A549 (cell line): Measurements from ENCODE around the gene CAND2. TPM values are rescaled to one million over a fixed set of nuclear protein-coding genes. Genes with fewer than 3 reads are reported as not detected.

Source experiments
- ATAC-seq, 2 experiments: fragments of 200-7000 bp in 1 of 2; fragments of >200 bp in 1 of 2; cut with Nextera tagmentation in 1 of 2; cut with Tn5 transposase in 1 of 2; 3 replicates each; pipeline versions ENCODE4 v1.8.0 to v1.9.1; 2018 to 2020; ENCODE audit warnings: mild to moderate bottlenecking in 1 of 2, moderate library complexity in 1 of 2
- CTCF ChIA-PET: fragments of 300-600 bp; sonication (Branson Sonifier 250); formaldehyde crosslinking; extraction: SDS; loops from one replicate; lab custom pipeline; 2021; ENCODE audit warnings: antibody characterized with exemption, inconsistent platforms; lab: Yijun Ruan, JAX
- POLR2A ChIA-PET: fragments of 350-600 bp; formaldehyde crosslinking; extraction: SDS; loops from one replicate; lab custom pipeline; 2021; ENCODE audit warnings: antibody characterized with exemption, inconsistent platforms; lab: Yijun Ruan, JAX
- DNase-seq, 2 experiments: peaks; one replicate each; pipeline versions ENCODE4 v3.0.0 to v3.0.0-alpha.2; 2011 to 2016; ENCODE audit warnings: low read depth in 1 of 2, low spot score in 1 of 2
- FAIRE-seq: peaks from 2 replicates; lab custom pipeline; 2011; peaks lifted over from hg19 to GRCh38; lab: Jason Lieb, UNC
- H3K27ac ChIP-seq, 2 experiments: fragments of >200 bp; sonication (Bioruptor Twin); formaldehyde crosslinking; 3 replicates each; pipeline ENCODE4 v1.5.1; 2016 to 2017
- H3K4me1 ChIP-seq: fragments of >200 bp; sonication (Bioruptor Twin); formaldehyde crosslinking; 3 replicates; pipeline ENCODE4 v1.6.1; 2016
- H3K4me2 ChIP-seq: fragments of >200 bp; sonication (Bioruptor Twin); formaldehyde crosslinking; 3 replicates; pipeline ENCODE4 v1.6.1; 2016
- H3K4me3 ChIP-seq: fragments of >200 bp; sonication (Bioruptor Twin); formaldehyde crosslinking; 3 replicates; pipeline ENCODE4 v1.5.1; 2016
- H3K9me3 ChIP-seq: fragments of >200 bp; sonication (Bioruptor Twin); formaldehyde crosslinking; 3 replicates; pipeline ENCODE4 v1.6.1; 2016
- CBX8 ChIP-seq: fragments of 200-600 bp; sonication (generic); IDR thresholded peaks from 2 replicates; pipeline ENCODE4 v1.6.1; 2016
- CEBPB ChIP-seq, 2 experiments: fragments of >200 bp in 1 of 2; sonication (Bioruptor Twin) in 1 of 2; formaldehyde crosslinking in 1 of 2; IDR thresholded peaks; 2 replicates each; pipeline ENCODE4 v1.6.1; 2012 to 2016
- CTCF ChIP-seq: fragments of >200 bp; sonication (Bioruptor Twin); formaldehyde crosslinking; IDR thresholded peaks from 3 replicates; pipeline ENCODE4 v1.5.1; 2016
- E2F6 ChIP-seq: IDR thresholded peaks from 2 replicates; pipeline ENCODE4 v1.6.1; 2012; ENCODE audit warnings: low read depth, borderline replicate concordance
- EHMT2 ChIP-seq: fragments of 200-600 bp; sonication (generic); IDR thresholded peaks from 2 replicates; pipeline ENCODE4 v1.6.1; 2016; ENCODE audit warnings: antibody characterized with exemption, low read depth, mild to moderate bottlenecking, moderate library complexity
- ESRRA ChIP-seq: fragments of 150-350 bp; IDR thresholded peaks from 2 replicates; pipeline ENCODE4 v1.6.1; 2014; ENCODE audit warnings: mild to moderate bottlenecking, low read length, borderline replicate concordance
- FOSB ChIP-seq: fragments of 250-450 bp; sonication (Bioruptor Pico); IDR thresholded peaks from 2 replicates; pipeline ENCODE4 v1.5.0; 2020; ENCODE audit warnings: mild to moderate bottlenecking, moderate library complexity
- FOXS1 ChIP-seq: fragments of 250-450 bp; sonication (Bioruptor Pico); IDR thresholded peaks from 2 replicates; pipeline ENCODE4 v1.5.0; 2020; ENCODE audit warnings: mild to moderate bottlenecking, moderate library complexity
- GATA3 ChIP-seq: IDR thresholded peaks from 2 replicates; pipeline ENCODE4 v1.6.1; 2012; ENCODE audit warnings: borderline replicate concordance
- HDAC2 ChIP-seq: fragments of 200-600 bp; sonication (generic); IDR thresholded peaks from 2 replicates; pipeline ENCODE4 v1.6.1; 2016
- HEYL ChIP-seq: fragments of 250-450 bp; sonication (Bioruptor Pico); IDR thresholded peaks from 2 replicates; pipeline ENCODE4 v1.8.0; 2021; ENCODE audit warnings: mild to moderate bottlenecking, moderate library complexity
- MAFK ChIP-seq: fragments of 450-650 bp; IDR thresholded peaks from 2 replicates; pipeline ENCODE4 v1.6.1; 2014; ENCODE audit not compliant: partially characterized antibody
- MAZ ChIP-seq: fragments of 150-350 bp; IDR thresholded peaks from 2 replicates; pipeline ENCODE4 v1.6.1; 2014; ENCODE audit warnings: antibody characterized with exemption, low read depth, low read length, borderline replicate concordance
- POLR2A ChIP-seq: IDR thresholded peaks from 2 replicates; pipeline ENCODE4 v1.6.1; 2012; ENCODE audit warnings: mild to moderate bottlenecking, low read length
- RFX5 ChIP-seq: fragments of 450-650 bp; IDR thresholded peaks from 2 replicates; pipeline ENCODE4 v1.7.1; 2014; ENCODE audit warnings: antibody characterized with exemption, mild to moderate bottlenecking, moderate library complexity
- RNF2 ChIP-seq: fragments of 200-600 bp; sonication (generic); IDR thresholded peaks from 2 replicates; pipeline ENCODE4 v1.6.1; 2016; ENCODE audit warnings: low read depth, mild to moderate bottlenecking, antibody characterized with exemption, moderate library complexity, borderline replicate concordance
- SREBF2 ChIP-seq: fragments of 450-650 bp; IDR thresholded peaks from 2 replicates; pipeline ENCODE4 v1.6.1; 2014; ENCODE audit warnings: mild to moderate bottlenecking, moderate library complexity
- TP53 ChIP-seq: fragments of 250-450 bp; sonication (Bioruptor Pico); IDR thresholded peaks from 2 replicates; pipeline ENCODE4 v1.5.0; 2021; ENCODE audit warnings: mild to moderate bottlenecking, moderate library complexity
- ZC3H11A ChIP-seq: fragments of 450-650 bp; IDR thresholded peaks from 2 replicates; pipeline ENCODE4 v1.6.1; 2014; ENCODE audit warnings: antibody characterized with exemption, mild to moderate bottlenecking
- WGBS: methylation state at CpG from one replicate; pipeline ENCODE4 v1.1.6; 2017; ENCODE audit errors: missing lambda C conversion rate; 5-methylcytosine and 5-hydroxymethylcytosine counted together
- polyA plus RNA-seq, 4 experiments: library from polyadenylated mRNA; depleted of rRNA in 3 of 4; stranded (reverse); fragments of >200 nt; fragmentation: RNase III in 1 of 4; extraction: RNeasy Plus Mini Kit Qiagen cat#74134 plus additional on column Dnase treatment in 1 of 4; gene quantifications; 2 replicates in 3 of 4; 3 replicates in 1 of 4; pipeline ENCODE4 v1.2.3, GENCODE V29; 2011 to 2017
- TF ChIP-seq, protein P1 (sequence below): fragments of 450-650 bp; IDR thresholded peaks from 2 replicates; pipeline ENCODE4 v1.6.1; 2014; ENCODE audit warnings: antibody characterized with exemption
- TF ChIP-seq, protein P2 (sequence below): fragments of 200-600 bp; sonication (generic); IDR thresholded peaks from 2 replicates; pipeline ENCODE4 v1.6.1; 2016; ENCODE audit warnings: antibody characterized with exemption, mild to moderate bottlenecking, moderate library complexity
- TF ChIP-seq, protein P3 (sequence below): IDR thresholded peaks from 2 replicates; pipeline ENCODE4 v1.6.1; 2012

The CAND2 gene
- polyA plus RNA-seq, 2 of the 4 experiments (the other 2 are of a cell fraction), result 0.72 to 0.84 TPM

GRCh38 chr3:12862387-12862786 is 65.9 kb downstream of the CAND2 start:
- FAIRE-seq, result no peak
- no peak for TF ChIP-seq CTCF
- no peak for TF ChIP-seq ESRRA
- TF ChIP-seq MAZ, result no peak
- TF ChIP-seq FOSB (CRISPR knock-in tag), result no peak
- TF ChIP-seq CBX8, result no peak
- TF ChIP-seq EHMT2, result no peak
- TF ChIP-seq, protein P1, sequence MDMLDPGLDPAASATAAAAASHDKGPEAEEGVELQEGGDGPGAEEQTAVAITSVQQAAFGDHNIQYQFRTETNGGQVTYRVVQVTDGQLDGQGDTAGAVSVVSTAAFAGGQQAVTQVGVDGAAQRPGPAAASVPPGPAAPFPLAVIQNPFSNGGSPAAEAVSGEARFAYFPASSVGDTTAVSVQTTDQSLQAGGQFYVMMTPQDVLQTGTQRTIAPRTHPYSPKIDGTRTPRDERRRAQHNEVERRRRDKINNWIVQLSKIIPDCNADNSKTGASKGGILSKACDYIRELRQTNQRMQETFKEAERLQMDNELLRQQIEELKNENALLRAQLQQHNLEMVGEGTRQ, result no peak
- TF ChIP-seq GATA3, result no peak
- TF ChIP-seq HDAC2, result no peak
- TF ChIP-seq RFX5, result no peak
- TF ChIP-seq E2F6, result no peak
- TF ChIP-seq, all 56 proteins: peak for 0
- POLR2A ChIA-PET, result no interaction called here

GRCh38 chr3:12865271-12865670 is 68.8 kb downstream of the CAND2 start:
- ATAC-seq (no peak), FAIRE-seq (no peak), DNase-seq (no peak)
- peaks cover 10% of the 10 kb centered on the region; the same call in 2 of the 3 replicates for H3K9me3 ChIP-seq
- WGBS, result 43% methylated on average over 4 of the region's 4 CpGs
- CTCF ChIA-PET, result interaction anchor here (1.3 to 5.5 kb wide), 2 partner anchors 26 to 130 kb away, joined by 3 to 28 read pairs; no protein-coding TSS in a partner anchor
- H3K4me2 ChIP-seq, result no peak overlapping the region
- no peak overlapping the region for H3K27ac ChIP-seq
- no peak overlapping the region for H3K4me3 ChIP-seq
- H3K4me1 ChIP-seq, result peaks cover 4% of the 10 kb centered on the region; the same call in 2 of the 3 replicates
- TF ChIP-seq POLR2A (no peak), RNF2 (no peak), E2F6 (no peak), ZC3H11A (no peak), MAFK (no peak), HEYL (CRISPR knock-in tag) (no peak), FOXS1 (no peak), TP53 (no peak), CEBPB (IDR thresholded peaks at IDR 0.05) (no peak), SREBF2 (no peak)
- TF ChIP-seq, protein P2, sequence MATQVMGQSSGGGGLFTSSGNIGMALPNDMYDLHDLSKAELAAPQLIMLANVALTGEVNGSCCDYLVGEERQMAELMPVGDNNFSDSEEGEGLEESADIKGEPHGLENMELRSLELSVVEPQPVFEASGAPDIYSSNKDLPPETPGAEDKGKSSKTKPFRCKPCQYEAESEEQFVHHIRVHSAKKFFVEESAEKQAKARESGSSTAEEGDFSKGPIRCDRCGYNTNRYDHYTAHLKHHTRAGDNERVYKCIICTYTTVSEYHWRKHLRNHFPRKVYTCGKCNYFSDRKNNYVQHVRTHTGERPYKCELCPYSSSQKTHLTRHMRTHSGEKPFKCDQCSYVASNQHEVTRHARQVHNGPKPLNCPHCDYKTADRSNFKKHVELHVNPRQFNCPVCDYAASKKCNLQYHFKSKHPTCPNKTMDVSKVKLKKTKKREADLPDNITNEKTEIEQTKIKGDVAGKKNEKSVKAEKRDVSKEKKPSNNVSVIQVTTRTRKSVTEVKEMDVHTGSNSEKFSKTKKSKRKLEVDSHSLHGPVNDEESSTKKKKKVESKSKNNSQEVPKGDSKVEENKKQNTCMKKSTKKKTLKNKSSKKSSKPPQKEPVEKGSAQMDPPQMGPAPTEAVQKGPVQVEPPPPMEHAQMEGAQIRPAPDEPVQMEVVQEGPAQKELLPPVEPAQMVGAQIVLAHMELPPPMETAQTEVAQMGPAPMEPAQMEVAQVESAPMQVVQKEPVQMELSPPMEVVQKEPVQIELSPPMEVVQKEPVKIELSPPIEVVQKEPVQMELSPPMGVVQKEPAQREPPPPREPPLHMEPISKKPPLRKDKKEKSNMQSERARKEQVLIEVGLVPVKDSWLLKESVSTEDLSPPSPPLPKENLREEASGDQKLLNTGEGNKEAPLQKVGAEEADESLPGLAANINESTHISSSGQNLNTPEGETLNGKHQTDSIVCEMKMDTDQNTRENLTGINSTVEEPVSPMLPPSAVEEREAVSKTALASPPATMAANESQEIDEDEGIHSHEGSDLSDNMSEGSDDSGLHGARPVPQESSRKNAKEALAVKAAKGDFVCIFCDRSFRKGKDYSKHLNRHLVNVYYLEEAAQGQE, result no peak
- TF ChIP-seq, protein P3, sequence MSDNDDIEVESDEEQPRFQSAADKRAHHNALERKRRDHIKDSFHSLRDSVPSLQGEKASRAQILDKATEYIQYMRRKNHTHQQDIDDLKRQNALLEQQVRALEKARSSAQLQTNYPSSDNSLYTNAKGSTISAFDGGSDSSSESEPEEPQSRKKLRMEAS, result no peak
- POLR2A ChIA-PET, result no interaction called here

More at GRCh38 chr3:12862387-12862786, 65.9 kb downstream of the CAND2 start:
- Histone ChIP-seq H3K4me1 (no peaks in the 10 kb centered on the region), H3K27ac (no peak overlapping the region), H3K4me3 (no peak overlapping the region), H3K4me2 (no peak overlapping the region), H3K9me3 (peaks cover 10% of the 10 kb centered on the region; the same call in 2 of the 3 replicates)
- WGBS, result 80% methylated on average over 8 of the region's 8 CpGs
- ATAC-seq (no peak), DNase-seq (no peak)
- CTCF ChIA-PET, result interaction anchor here (0.7 to 5.5 kb wide), 7 partner anchors 7 to 884 kb away, joined by 3 to 28 read pairs (median 4); partner anchors contain the start of gene RPL32
